Smooth muscle cell of the umbilical artery (primary cell): ENCODE results near the gene SFN. TPM values are rescaled to one million over a fixed set of nuclear protein-coding genes. Genes with fewer than 3 reads are reported as not detected.

Experiments used
- total RNA-seq: library from RNA; depleted of rRNA; stranded (reverse); fragments of >200 nt; gene quantifications from 2 replicates; pipeline ENCODE4 v1.2.3, GENCODE V29; 2014

The SFN gene
- 0.14 TPM in 1 of 2 replicates, not detected in the other for total RNA-seq

GRCh38 chr1:26862781-26863684 is at the start of gene SFN:
SFN (plus strand) TSS chr1:26863149; CDS start chr1:26863213, 64 bp downstream.

GRCh38 chr1:26826261-26827105 is 36.5 kb upstream of the SFN start, which contains the start of gene ZDHHC18:
ZDHHC18 (plus strand) TSS chr1:26826688; CDS start chr1:26826805, 117 bp downstream.

DNA sequence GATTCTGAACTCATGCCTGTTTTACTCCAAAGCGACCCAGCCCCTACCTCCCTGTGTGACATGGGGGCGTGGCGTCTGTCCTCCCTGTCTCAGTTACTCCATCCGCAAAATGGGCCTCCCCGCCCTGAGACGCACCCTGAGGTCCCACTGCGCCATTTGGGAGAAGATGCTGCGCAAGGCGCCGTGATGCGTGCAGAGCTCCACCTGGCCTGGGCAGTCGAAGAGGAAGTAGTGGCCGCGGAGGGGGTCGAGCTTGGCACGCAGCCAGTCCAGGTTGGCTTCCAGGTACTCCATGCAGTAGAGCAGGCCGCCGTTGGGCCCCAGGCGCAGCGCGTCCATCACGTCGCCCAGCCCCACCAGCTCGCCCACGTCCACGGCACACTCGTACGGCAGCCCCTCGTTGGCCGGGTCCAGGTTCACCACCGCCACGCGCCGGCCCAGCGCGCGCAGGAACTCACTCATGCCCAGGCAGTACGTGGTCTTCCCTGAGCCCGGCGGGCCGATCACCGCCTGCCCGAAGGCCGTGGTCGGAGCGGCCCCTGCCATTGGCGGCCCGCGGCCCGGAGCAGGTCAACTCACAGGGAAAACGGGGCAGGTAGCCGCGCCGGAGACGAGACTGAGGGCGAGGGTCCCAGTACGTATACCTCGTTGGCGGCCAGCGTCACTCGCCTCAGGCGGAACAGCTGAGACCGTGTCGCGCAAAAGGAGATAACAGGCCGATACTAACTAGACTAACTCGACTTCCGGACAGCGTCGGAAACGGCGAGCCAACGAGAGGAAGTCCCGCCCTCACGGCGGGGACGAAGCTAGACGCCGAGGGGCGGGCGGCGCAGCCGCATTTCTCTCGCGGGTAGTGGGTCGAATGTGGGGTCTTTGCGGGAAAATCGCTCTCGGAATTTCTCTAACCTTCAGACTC is 26.9 kb downstream of the SFN start, which contains the start of gene GPN2:
Gene GPN2 (minus strand): TSS at position 733 of the 916 bp plus-strand sequence. CDS start 187 bp downstream, at position 546.

GRCh38 chr1:26900001-26900814 is 37.3 kb downstream of the SFN start, which contains the start of gene GPATCH3:
GPATCH3 (minus strand) TSS chr1:26900467; CDS start chr1:26900442, 25 bp downstream.

Other genes starting within 250 kb of the SFN start
- gene ARID1A, start 167.1 kb upstream of the SFN start, total RNA-seq: 16.9 and 47.5 TPM in 2 replicates
- gene PIGV, start 75.2 kb upstream of the SFN start, total RNA-seq: 21.7 and 37.4 TPM in 2 replicates
- gene ZDHHC18, start 36.5 kb upstream of the SFN start, total RNA-seq: 5.6 and 14.1 TPM in 2 replicates
- 9.2 and 11.9 TPM in 2 replicates for gene GPN2, start 27.1 kb downstream of the SFN start, total RNA-seq
- 6.0 and 7.4 TPM in 2 replicates for gene GPATCH3, start 37.3 kb downstream of the SFN start, total RNA-seq
- gene NR0B2, start 50.8 kb downstream of the SFN start, total RNA-seq: not detected in 2 replicates
- 14.0 and 31.8 TPM in 2 replicates for gene NUDC, start 58.6 kb downstream of the SFN start, total RNA-seq
- gene KDF1, start 97.3 kb downstream of the SFN start, total RNA-seq: not detected in 2 replicates
- gene TRNP1, start 130.5 kb downstream of the SFN start, total RNA-seq: 14.8 and 17.0 TPM in 2 replicates
- 1.2 and 1.3 TPM in 2 replicates for gene TENT5B, start 149.7 kb downstream of the SFN start, total RNA-seq